Measurements from ENCODE around the gene PDHX. TPM values are rescaled to one million over a fixed set of nuclear protein-coding genes. Genes with fewer than 3 reads are reported as not detected.
"Not testable (repeated sequence)": the region's sequence is repeated elsewhere in the genome, so short reads cannot be mapped to it uniquely, and the experiment has no call there.

The PDHX gene
- total RNA-seq: 10 to 100 TPM; 28.7 to 31.9 TPM

GRCh38 chr11:34916015-34916842 is at the start of gene PDHX, which contains the start of gene APIP:
PDHX (plus strand) TSS chr11:34916618; CDS start chr11:34916656, 38 bp downstream.
APIP (minus strand) TSS chr11:34916379; CDS start chr11:34916284, 95 bp downstream.
- Mint-ChIP-seq H3K27ac (peak within 1 kb of the TSS; percentile 96), H3K4me1 (ENCODE audit: low read depth) (peaks cover 46% of the 10 kb centered on the region), H3K9me3 (no peaks in the 10 kb centered on the region), H3K4me3 (peak within 1 kb of the TSS; percentile 87 to 91), H3K36me3 (ENCODE audit: insufficient read depth in 2 of 2) (peaks cover 5 to 10% of the 10 kb centered on the region in 2 donors), H3K27me3 (ENCODE audit: low read depth) (no peaks in the 10 kb centered on the region)
- peak; percentile 90 to 93 for ATAC-seq (replicated peaks in 1 of 2)
- peak; percentile 98 for DNase-seq

- Mint-ChIP-seq H3K36me3 (ENCODE audit: insufficient read depth in 2 of 2) (no peaks in the 10 kb centered on the region), H3K27me3 (ENCODE audit: low read depth) (no peaks in the 10 kb centered on the region), H3K4me1 (ENCODE audit: low read depth) (no peaks in the 10 kb centered on the region), H3K27ac (peak overlapping the region; percentile 12), H3K4me3 (no peak overlapping the region), H3K9me3 (no peaks in the 10 kb centered on the region)
- DNase-seq (no peak), ATAC-seq (replicated peaks in 1 of 2) (no peak)
These were observed 47.0 kb upstream of the PDHX start for GRCh38 chr11:34869425-34869824.

- Mint-ChIP-seq H3K4me3 (no peak overlapping the region), H3K36me3 (ENCODE audit: insufficient read depth in 2 of 2) (peaks cover 0 to under 1% of the 10 kb centered on the region in 2 donors), H3K27me3 (ENCODE audit: low read depth) (no peaks in the 10 kb centered on the region), H3K4me1 (ENCODE audit: low read depth) (no peaks in the 10 kb centered on the region), H3K9me3 (no peaks in the 10 kb centered on the region), H3K27ac (no peak overlapping the region)
- no peak for ATAC-seq (replicated peaks in 1 of 2)
- DNase-seq: no peak
These were observed 45.7 kb upstream of the PDHX start for GRCh38 chr11:34870548-34871196.

- Mint-ChIP-seq H3K9me3 (no peaks in the 10 kb centered on the region), H3K4me1 (ENCODE audit: low read depth) (no peaks in the 10 kb centered on the region), H3K27me3 (ENCODE audit: low read depth) (no peaks in the 10 kb centered on the region), H3K4me3 (no peak overlapping the region), H3K27ac (no peak overlapping the region), H3K36me3 (ENCODE audit: insufficient read depth in 2 of 2) (peaks cover 0 to 2% of the 10 kb centered on the region in 2 donors)
- DNase-seq: no peak
- no peak for ATAC-seq (replicated peaks in 1 of 2)
These were observed 42.2 kb upstream of the PDHX start for GRCh38 chr11:34874202-34874601.

GRCh38 chr11:34877375-34877975 is 38.9 kb upstream of the PDHX start:
- H3K36me3 Mint-ChIP-seq (ENCODE audit: insufficient read depth in 2 of 2): peaks cover 0 to 2% of the 10 kb centered on the region in 2 donors
- no peaks in the 10 kb centered on the region for H3K4me1 Mint-ChIP-seq (ENCODE audit: low read depth)
- no peaks in the 10 kb centered on the region for H3K9me3 Mint-ChIP-seq
- DNase-seq (no peak), ATAC-seq (replicated peaks in 1 of 2) (no peak)
- H3K27ac Mint-ChIP-seq: no peak overlapping the region
- no peak overlapping the region for H3K4me3 Mint-ChIP-seq
- no peaks in the 10 kb centered on the region for H3K27me3 Mint-ChIP-seq (ENCODE audit: low read depth)

GRCh38 chr11:34881900-34882299 is 34.5 kb upstream of the PDHX start:
- H3K4me3 Mint-ChIP-seq: no peak overlapping the region
- H3K27ac Mint-ChIP-seq: no peak overlapping the region
- H3K36me3 Mint-ChIP-seq (ENCODE audit: insufficient read depth in 2 of 2): peaks cover 2 to 4% of the 10 kb centered on the region in 2 donors
- no peaks in the 10 kb centered on the region for H3K27me3 Mint-ChIP-seq (ENCODE audit: low read depth)
- ATAC-seq (replicated peaks in 1 of 2) (no peak), DNase-seq (no peak)
- no peaks in the 10 kb centered on the region for H3K9me3 Mint-ChIP-seq
- H3K4me1 Mint-ChIP-seq (ENCODE audit: low read depth): no peaks in the 10 kb centered on the region

- H3K27ac Mint-ChIP-seq: no peak overlapping the region
- H3K27me3 Mint-ChIP-seq (ENCODE audit: low read depth): no peaks in the 10 kb centered on the region
- H3K4me3 Mint-ChIP-seq: no peak overlapping the region
- H3K36me3 Mint-ChIP-seq (ENCODE audit: insufficient read depth in 2 of 2): peaks cover 2 to 4% of the 10 kb centered on the region in 2 donors
- no peaks in the 10 kb centered on the region for H3K9me3 Mint-ChIP-seq
- no peaks in the 10 kb centered on the region for H3K4me1 Mint-ChIP-seq (ENCODE audit: low read depth)
- DNase-seq (no peak), ATAC-seq (replicated peaks in 1 of 2) (no peak)
These were observed 29.8 kb upstream of the PDHX start for GRCh38 chr11:34886609-34887008.

- ATAC-seq (replicated peaks in 1 of 2) (no peak), DNase-seq (no peak)
- Mint-ChIP-seq H3K4me1 (ENCODE audit: low read depth) (no peaks in the 10 kb centered on the region), H3K27me3 (ENCODE audit: low read depth) (no peaks in the 10 kb centered on the region), H3K9me3 (no peaks in the 10 kb centered on the region), H3K4me3 (no peak overlapping the region), H3K36me3 (ENCODE audit: insufficient read depth in 2 of 2) (peaks cover 2 to 4% of the 10 kb centered on the region in 2 donors), H3K27ac (no peak overlapping the region)
These were observed 29.2 kb upstream of the PDHX start for GRCh38 chr11:34887260-34887659.

- H3K36me3 Mint-ChIP-seq (ENCODE audit: insufficient read depth in 2 of 2): no peaks in the 10 kb centered on the region
- ATAC-seq (replicated peaks in 1 of 2) (no peak), DNase-seq (no peak)
- H3K4me1 Mint-ChIP-seq (ENCODE audit: low read depth): no peaks in the 10 kb centered on the region
- no peak overlapping the region for H3K4me3 Mint-ChIP-seq
- H3K9me3 Mint-ChIP-seq: no peaks in the 10 kb centered on the region
- H3K27ac Mint-ChIP-seq: no peak overlapping the region
- no peaks in the 10 kb centered on the region for H3K27me3 Mint-ChIP-seq (ENCODE audit: low read depth)
These were observed 26.3 kb upstream of the PDHX start for GRCh38 chr11:34890089-34890488.

GRCh38 chr11:34890812-34891211 is 25.6 kb upstream of the PDHX start:
- Mint-ChIP-seq H3K4me3 (no peak overlapping the region), H3K36me3 (ENCODE audit: insufficient read depth in 2 of 2) (peaks cover 0 to under 1% of the 10 kb centered on the region in 2 donors), H3K4me1 (ENCODE audit: low read depth) (no peaks in the 10 kb centered on the region), H3K27me3 (ENCODE audit: low read depth) (no peaks in the 10 kb centered on the region), H3K27ac (no peak overlapping the region), H3K9me3 (no peaks in the 10 kb centered on the region)
- DNase-seq: no peak
- ATAC-seq (replicated peaks in 1 of 2): no peak

GRCh38 chr11:34891611-34892010 is 24.8 kb upstream of the PDHX start:
- H3K4me3 Mint-ChIP-seq: no peak overlapping the region
- DNase-seq (no peak), ATAC-seq (replicated peaks in 1 of 2) (no peak)
- H3K27me3 Mint-ChIP-seq (ENCODE audit: low read depth): no peaks in the 10 kb centered on the region
- no peaks in the 10 kb centered on the region for H3K4me1 Mint-ChIP-seq (ENCODE audit: low read depth)
- H3K9me3 Mint-ChIP-seq: peaks cover 5 to 6% of the 10 kb centered on the region in 2 donors
- H3K27ac Mint-ChIP-seq: no peak overlapping the region
- peaks cover 5 to 8% of the 10 kb centered on the region in 2 donors for H3K36me3 Mint-ChIP-seq (ENCODE audit: insufficient read depth in 2 of 2)

GRCh38 chr11:34893416-34893815 is 23.0 kb upstream of the PDHX start:
- no peak overlapping the region for H3K27ac Mint-ChIP-seq
- H3K9me3 Mint-ChIP-seq: peaks cover 7% of the 10 kb centered on the region in 2 donors
- H3K27me3 Mint-ChIP-seq (ENCODE audit: low read depth): no peaks in the 10 kb centered on the region
- ATAC-seq (replicated peaks in 1 of 2): no peak
- peaks cover 9 to 12% of the 10 kb centered on the region in 2 donors for H3K36me3 Mint-ChIP-seq (ENCODE audit: insufficient read depth in 2 of 2)
- H3K4me3 Mint-ChIP-seq: no peak overlapping the region
- DNase-seq: no peak
- no peaks in the 10 kb centered on the region for H3K4me1 Mint-ChIP-seq (ENCODE audit: low read depth)

GRCh38 chr11:34896191-34896590 is 20.2 kb upstream of the PDHX start:
- peaks cover 28% of the 10 kb centered on the region in 2 donors for H3K36me3 Mint-ChIP-seq (ENCODE audit: insufficient read depth in 2 of 2)
- not testable (repeated sequence) for H3K27me3 Mint-ChIP-seq (ENCODE audit: low read depth); DNase-seq; ATAC-seq (replicated peaks in 1 of 2); H3K4me3 Mint-ChIP-seq; H3K4me1 Mint-ChIP-seq (ENCODE audit: low read depth); H3K27ac Mint-ChIP-seq
- peaks cover 10 to 23% of the 10 kb centered on the region in 2 donors for H3K9me3 Mint-ChIP-seq

All from activated T-cell treated with anti-CD3 and anti-CD28 coated beads, Interleukin-2, amount 50 U/mL, for 72 hours (primary cell).